Measurements from ENCODE around the gene DPP9. TPM values are rescaled to one million over a fixed set of nuclear protein-coding genes. Genes with fewer than 3 reads are reported as not detected.

Gene DPP9
- total RNA-seq, 1 donor from 2014 or later, result 53.8 TPM

DNA sequence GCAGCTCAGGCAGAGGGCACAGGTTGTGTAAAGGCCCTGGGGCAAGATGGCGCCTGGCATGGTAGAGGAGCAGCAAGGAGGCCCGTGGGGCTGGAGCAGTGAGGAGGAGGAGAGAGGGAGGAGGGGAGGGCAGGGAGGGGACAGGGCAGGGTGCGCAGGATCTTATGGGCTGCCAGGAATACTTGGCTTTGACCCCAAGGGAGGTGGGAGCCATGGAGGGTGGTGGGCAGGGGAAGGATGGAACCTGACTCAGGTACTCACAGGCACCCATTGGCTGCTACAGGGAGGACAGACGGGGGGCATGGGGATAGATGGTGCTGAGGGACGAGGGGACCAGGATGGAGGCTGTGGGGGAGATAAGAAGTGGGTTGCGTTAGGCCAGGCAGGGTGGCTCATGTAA, 81.0 kb downstream of the DPP9 start:
- H3K4me3 ChIP-seq, result no peak overlapping the region
- TF ChIP-seq POLR2A (IDR thresholded peaks at IDR 0.05), result no peak
- no peak for TF ChIP-seq POLR2AphosphoS5 (IDR thresholded peaks at IDR 0.05; ENCODE audit: insufficient read depth in 1 of 2, low read depth in 1 of 2)
- no peak for TF ChIP-seq CTCF (IDR thresholded peaks at IDR 0.05)
- H3K27ac ChIP-seq, result no peak overlapping the region
- H3K9me3 ChIP-seq, result no peaks in the 10 kb centered on the region
- no peaks in the 10 kb centered on the region for H3K36me3 ChIP-seq
- intact Hi-C loops (cut with DNase I), result no loop called here
- H3K4me1 ChIP-seq, result peaks cover 35% of the 10 kb centered on the region
- DNase-seq (ENCODE audit: extremely low spot score in 2 of 2), result no peak
- H3K27me3 ChIP-seq, result no peaks in the 10 kb centered on the region

- no peak for DNase-seq (ENCODE audit: extremely low spot score in 2 of 2)
- Histone ChIP-seq H3K27me3 (no peaks in the 10 kb centered on the region), H3K4me1 (peaks cover 42% of the 10 kb centered on the region), H3K36me3 (no peaks in the 10 kb centered on the region), H3K9me3 (no peaks in the 10 kb centered on the region), H3K27ac (peak overlapping the region; percentile 51), H3K4me3 (peak overlapping the region; percentile 61 to 74)
- TF ChIP-seq CTCF (IDR thresholded peaks at IDR 0.05) (no peak), POLR2AphosphoS5 (IDR thresholded peaks at IDR 0.05; ENCODE audit: insufficient read depth in 1 of 2, low read depth in 1 of 2) (no peak), POLR2A (IDR thresholded peaks at IDR 0.05) (no peak)
- intact Hi-C loops (cut with DNase I), result no loop called here
Measured at GRCh38 chr19:4641132-4641531, 82.5 kb downstream of the DPP9 start.

GRCh38 chr19:4640247-4641000, 83.2 kb downstream of the DPP9 start:
- DNase-seq (ENCODE audit: extremely low spot score in 2 of 2), result no peak
- Histone ChIP-seq H3K27me3 (no peaks in the 10 kb centered on the region), H3K27ac (peak overlapping the region; percentile 51), H3K4me3 (peak overlapping the region; percentile 61 to 74), H3K36me3 (no peaks in the 10 kb centered on the region), H3K4me1 (peaks cover 49% of the 10 kb centered on the region), H3K9me3 (no peaks in the 10 kb centered on the region)
- intact Hi-C loops (cut with DNase I), result no loop called here
- TF ChIP-seq POLR2AphosphoS5 (IDR thresholded peaks at IDR 0.05; ENCODE audit: insufficient read depth in 1 of 2, low read depth in 1 of 2) (no peak), POLR2A (IDR thresholded peaks at IDR 0.05) (no peak), CTCF (IDR thresholded peaks at IDR 0.05) (no peak)

DNA sequence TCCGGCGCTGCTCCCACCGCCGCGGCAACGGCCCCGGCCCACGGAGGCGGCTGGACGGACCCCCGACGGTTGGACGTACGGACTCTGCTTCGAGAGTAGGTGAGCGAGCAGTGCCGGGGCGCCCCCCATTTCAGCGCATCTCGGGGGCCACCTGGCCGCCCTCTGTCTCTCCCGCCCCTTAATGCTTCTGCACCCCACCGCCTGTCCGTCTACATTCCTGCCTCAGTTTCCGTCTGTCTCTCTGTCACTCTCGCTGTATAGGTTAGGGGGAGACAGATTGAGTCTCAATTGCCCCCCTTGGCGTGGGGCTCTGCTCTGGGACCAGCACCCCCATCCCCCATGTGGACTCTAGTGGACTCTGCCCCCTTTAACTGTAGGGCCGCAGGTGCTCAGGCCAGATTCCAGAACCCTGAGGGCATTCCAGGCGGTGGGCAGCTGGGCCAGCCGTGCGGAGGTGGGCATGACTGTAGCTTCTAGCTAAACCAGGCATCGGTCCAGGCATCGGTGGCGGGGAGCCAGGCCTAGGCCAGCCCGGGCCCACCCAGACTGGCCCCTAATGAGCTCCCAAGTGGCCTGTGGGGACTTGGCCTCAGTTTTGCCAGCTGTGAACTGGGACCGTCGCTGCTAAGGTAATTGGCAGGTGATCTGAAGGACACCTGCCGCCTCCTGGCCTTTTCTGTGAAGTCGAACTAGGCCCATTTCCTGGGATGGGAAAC, 84.0 kb downstream of the DPP9 start:
- no peak for DNase-seq (ENCODE audit: extremely low spot score in 2 of 2)
- H3K9me3 ChIP-seq, result no peaks in the 10 kb centered on the region
- peak overlapping the region; percentile 51 for H3K27ac ChIP-seq
- intact Hi-C loops (cut with DNase I), result loop anchor here (5.0 kb wide), 1 partner anchor 62 kb away; no protein-coding TSS in a partner anchor
- peaks cover 53% of the 10 kb centered on the region for H3K4me1 ChIP-seq
- H3K36me3 ChIP-seq, result no peaks in the 10 kb centered on the region
- H3K27me3 ChIP-seq, result no peaks in the 10 kb centered on the region
- TF ChIP-seq CTCF (IDR thresholded peaks at IDR 0.05) (no peak), POLR2A (IDR thresholded peaks at IDR 0.05) (no peak), POLR2AphosphoS5 (IDR thresholded peaks at IDR 0.05; ENCODE audit: insufficient read depth in 1 of 2, low read depth in 1 of 2) (no peak)
- H3K4me3 ChIP-seq, result peak overlapping the region; percentile 61 to 74
